Measurements from ENCODE around the gene LYPD5.
"Not testable (repeated sequence)": the region's sequence is repeated elsewhere in the genome, so short reads cannot be mapped to it uniquely, and the experiment has no call there.

Gene LYPD5

DNA sequence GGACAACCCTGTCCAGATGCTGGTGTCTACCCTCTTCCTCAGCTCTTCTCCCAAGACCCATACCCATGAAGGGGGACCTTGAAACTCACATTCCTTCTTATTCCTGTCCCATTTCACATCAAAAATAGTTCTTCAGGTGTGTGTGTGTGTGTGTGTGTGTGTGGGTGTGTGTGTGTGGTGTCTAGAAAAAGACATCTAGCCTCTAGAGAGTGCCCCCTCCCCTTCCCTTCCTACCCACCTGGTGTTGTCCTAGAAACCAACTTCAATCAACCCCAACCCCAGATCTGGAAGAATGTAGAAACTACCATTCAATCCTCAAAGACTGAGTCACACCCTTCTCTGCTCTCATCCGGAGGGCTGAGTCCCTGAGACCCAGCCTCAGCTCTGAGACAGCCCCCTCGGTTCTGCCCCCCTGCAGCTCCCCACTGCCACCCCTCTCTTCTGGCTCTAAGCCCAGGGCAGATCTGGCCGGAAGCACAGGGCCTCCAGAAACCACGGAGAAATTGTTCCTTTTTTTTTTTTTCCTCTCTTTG lies 25.0 kb downstream of the LYPD5 start:
- Histone ChIP-seq H3F3A (ENCODE audit: insufficient read depth, low read length) (no peaks in the 10 kb centered on the region), H3K4me2 (ENCODE audit: low read length) (peak overlapping the region; percentile 85), H3K4me3 (ENCODE audit: low read depth, low read length, poor library complexity, severe bottlenecking) (peak overlapping the region; percentile 37), H3K27me3 (ENCODE audit: insufficient read depth, low read length) (no peaks in the 10 kb centered on the region), H2AFZ (ENCODE audit: low read length) (no peak overlapping the region), H3K79me2 (ENCODE audit: insufficient read depth, low read length) (no peaks in the 10 kb centered on the region), H4K20me1 (ENCODE audit: insufficient read depth, low read length) (no peaks in the 10 kb centered on the region), H3K4me1 (ENCODE audit: insufficient read depth, low read length, severe bottlenecking) (peaks cover 59% of the 10 kb centered on the region), H3K36me3 (ENCODE audit: insufficient read depth, low read length) (peaks cover 16% of the 10 kb centered on the region; the same call in 1 of the 2 replicates), H3K27ac (ENCODE audit: low read depth, low read length, poor library complexity, severe bottlenecking) (peak overlapping the region; percentile 98), H3K9ac (ENCODE audit: low read length) (peak overlapping the region; percentile 14; the same call in 1 of the 2 replicates), H3K9me3 (ENCODE audit: low read length) (no peaks in the 10 kb centered on the region), H3K9me2 (ENCODE audit: low read depth, low read length) (no peaks in the 10 kb centered on the region)
- TF ChIP-seq, protein P1, sequence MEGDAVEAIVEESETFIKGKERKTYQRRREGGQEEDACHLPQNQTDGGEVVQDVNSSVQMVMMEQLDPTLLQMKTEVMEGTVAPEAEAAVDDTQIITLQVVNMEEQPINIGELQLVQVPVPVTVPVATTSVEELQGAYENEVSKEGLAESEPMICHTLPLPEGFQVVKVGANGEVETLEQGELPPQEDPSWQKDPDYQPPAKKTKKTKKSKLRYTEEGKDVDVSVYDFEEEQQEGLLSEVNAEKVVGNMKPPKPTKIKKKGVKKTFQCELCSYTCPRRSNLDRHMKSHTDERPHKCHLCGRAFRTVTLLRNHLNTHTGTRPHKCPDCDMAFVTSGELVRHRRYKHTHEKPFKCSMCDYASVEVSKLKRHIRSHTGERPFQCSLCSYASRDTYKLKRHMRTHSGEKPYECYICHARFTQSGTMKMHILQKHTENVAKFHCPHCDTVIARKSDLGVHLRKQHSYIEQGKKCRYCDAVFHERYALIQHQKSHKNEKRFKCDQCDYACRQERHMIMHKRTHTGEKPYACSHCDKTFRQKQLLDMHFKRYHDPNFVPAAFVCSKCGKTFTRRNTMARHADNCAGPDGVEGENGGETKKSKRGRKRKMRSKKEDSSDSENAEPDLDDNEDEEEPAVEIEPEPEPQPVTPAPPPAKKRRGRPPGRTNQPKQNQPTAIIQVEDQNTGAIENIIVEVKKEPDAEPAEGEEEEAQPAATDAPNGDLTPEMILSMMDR (IDR thresholded peaks at IDR 0.05; ENCODE audit: low read length), result no peak
- TF ChIP-seq EZH2 (IDR thresholded peaks at IDR 0.05; ENCODE audit: borderline replicate concordance, low read length), result no peak

DNA sequence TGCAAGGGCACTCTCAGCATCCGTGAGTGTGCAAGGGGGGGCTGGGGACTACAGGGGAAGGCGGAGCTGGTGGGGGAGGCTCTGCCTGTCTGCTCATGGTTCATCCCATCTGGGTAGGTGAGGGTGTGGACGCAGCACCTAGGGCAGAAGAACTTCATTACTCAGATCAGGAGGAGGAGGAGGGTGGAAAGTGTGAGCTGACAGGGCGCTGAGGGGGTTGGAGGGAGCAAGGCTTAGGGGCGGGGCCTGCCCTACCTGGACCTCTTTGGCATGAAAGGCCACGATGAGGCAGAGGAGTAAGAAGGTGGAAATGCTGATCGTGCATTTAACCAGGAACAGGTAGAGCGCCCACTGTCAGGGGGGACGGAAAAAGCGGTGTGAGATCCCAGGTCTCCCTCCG lies 26.0 kb downstream of the LYPD5 start:
- no peaks in the 10 kb centered on the region for H3K9me2 ChIP-seq (ENCODE audit: low read depth, low read length)
- H3K4me2 ChIP-seq (ENCODE audit: low read length), result peak overlapping the region; percentile 85; the same call in 1 of the 2 replicates
- peak overlapping the region; percentile 98 for H3K27ac ChIP-seq (ENCODE audit: low read depth, low read length, poor library complexity, severe bottlenecking)
- no peaks in the 10 kb centered on the region for H3K9me3 ChIP-seq (ENCODE audit: low read length)
- no peaks in the 10 kb centered on the region for H3F3A ChIP-seq (ENCODE audit: insufficient read depth, low read length)
- H3K79me2 ChIP-seq (ENCODE audit: insufficient read depth, low read length), result no peaks in the 10 kb centered on the region
- peaks cover 49% of the 10 kb centered on the region for H3K4me1 ChIP-seq (ENCODE audit: insufficient read depth, low read length, severe bottlenecking)
- no peak overlapping the region for H2AFZ ChIP-seq (ENCODE audit: low read length)
- no peak overlapping the region for H3K4me3 ChIP-seq (ENCODE audit: low read depth, low read length, poor library complexity, severe bottlenecking)
- H4K20me1 ChIP-seq (ENCODE audit: insufficient read depth, low read length), result no peaks in the 10 kb centered on the region
- H3K36me3 ChIP-seq (ENCODE audit: insufficient read depth, low read length), result peaks cover 23% of the 10 kb centered on the region; the same call in 1 of the 2 replicates
- no peaks in the 10 kb centered on the region for H3K27me3 ChIP-seq (ENCODE audit: insufficient read depth, low read length)
- H3K9ac ChIP-seq (ENCODE audit: low read length), result no peak overlapping the region
- TF ChIP-seq, protein P1 (IDR thresholded peaks at IDR 0.05; ENCODE audit: low read length), result no peak
- TF ChIP-seq EZH2 (IDR thresholded peaks at IDR 0.05; ENCODE audit: borderline replicate concordance, low read length), result no peak

DNA sequence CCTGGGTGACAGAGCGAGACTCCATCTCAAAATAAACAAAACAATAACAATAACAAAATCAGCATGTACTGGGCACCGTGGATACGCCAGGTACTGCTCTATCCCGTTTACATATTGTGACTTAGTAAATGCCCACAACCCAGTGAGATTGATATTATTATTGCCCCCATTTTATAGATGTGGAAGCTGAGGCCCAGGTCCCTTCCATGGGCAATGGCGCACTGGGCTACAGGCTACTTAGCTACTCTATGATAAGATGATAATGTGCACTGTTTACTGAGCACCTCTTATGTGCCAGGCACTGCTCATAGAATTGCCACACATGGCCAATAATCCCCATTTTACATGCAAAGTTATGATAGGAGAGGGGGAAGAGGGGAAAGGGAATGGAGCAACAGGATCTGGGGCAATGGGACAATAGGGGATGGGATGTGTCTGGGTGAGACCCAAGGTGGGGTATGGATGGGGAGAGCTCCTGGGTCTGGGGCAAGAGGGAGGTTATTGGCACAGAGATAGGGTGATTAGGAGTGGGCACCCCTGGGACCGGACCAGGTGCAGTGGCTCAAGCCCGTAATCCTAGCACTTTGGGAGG lies 26.9 kb downstream of the LYPD5 start:
- Histone ChIP-seq H3K4me3 (ENCODE audit: low read depth, low read length, poor library complexity, severe bottlenecking) (no peak overlapping the region), H4K20me1 (ENCODE audit: insufficient read depth, low read length) (no peaks in the 10 kb centered on the region), H3F3A (ENCODE audit: insufficient read depth, low read length) (no peaks in the 10 kb centered on the region), H3K27ac (ENCODE audit: low read depth, low read length, poor library complexity, severe bottlenecking) (no peak overlapping the region), H3K9ac (ENCODE audit: low read length) (no peak overlapping the region), H3K4me1 (ENCODE audit: insufficient read depth, low read length, severe bottlenecking) (peaks cover 42% of the 10 kb centered on the region), H3K9me2 (ENCODE audit: low read depth, low read length) (no peaks in the 10 kb centered on the region), H3K27me3 (ENCODE audit: insufficient read depth, low read length) (no peaks in the 10 kb centered on the region), H3K36me3 (ENCODE audit: insufficient read depth, low read length) (peaks cover 25% of the 10 kb centered on the region; the same call in 1 of the 2 replicates), H3K4me2 (ENCODE audit: low read length) (no peak overlapping the region), H2AFZ (ENCODE audit: low read length) (no peak overlapping the region), H3K9me3 (ENCODE audit: low read length) (no peaks in the 10 kb centered on the region), H3K79me2 (ENCODE audit: insufficient read depth, low read length) (no peaks in the 10 kb centered on the region)
- TF ChIP-seq, protein P1 (IDR thresholded peaks at IDR 0.05; ENCODE audit: low read length), result no peak
- TF ChIP-seq EZH2 (IDR thresholded peaks at IDR 0.05; ENCODE audit: borderline replicate concordance, low read length), result no peak

DNA sequence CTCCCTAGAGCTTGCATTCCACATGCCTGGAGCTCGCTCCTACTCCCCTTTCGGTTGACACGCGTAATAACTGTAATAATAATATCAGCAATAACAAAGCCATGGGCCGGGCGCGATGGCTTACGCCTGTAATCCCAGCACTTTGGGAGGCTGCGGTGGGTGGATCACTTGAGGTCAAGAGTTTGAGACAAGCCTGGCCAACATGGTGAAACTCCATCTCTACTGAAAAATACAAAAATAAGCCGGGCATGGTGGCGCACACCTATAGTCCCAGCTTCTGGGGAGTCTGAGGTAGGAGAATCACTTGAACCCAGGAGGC lies 27.3 kb downstream of the LYPD5 start:
- not testable (repeated sequence) for H3K79me2 ChIP-seq (ENCODE audit: insufficient read depth, low read length); H3K4me3 ChIP-seq (ENCODE audit: low read depth, low read length, poor library complexity, severe bottlenecking); H4K20me1 ChIP-seq (ENCODE audit: insufficient read depth, low read length); H2AFZ ChIP-seq (ENCODE audit: low read length); H3K9ac ChIP-seq (ENCODE audit: low read length); H3K4me2 ChIP-seq (ENCODE audit: low read length); H3K27ac ChIP-seq (ENCODE audit: low read depth, low read length, poor library complexity, severe bottlenecking); H3K27me3 ChIP-seq (ENCODE audit: insufficient read depth, low read length); H3K9me3 ChIP-seq (ENCODE audit: low read length); H3F3A ChIP-seq (ENCODE audit: insufficient read depth, low read length); H3K9me2 ChIP-seq (ENCODE audit: low read depth, low read length)
- H3K4me1 ChIP-seq (ENCODE audit: insufficient read depth, low read length, severe bottlenecking), result peaks cover 39% of the 10 kb centered on the region
- peaks cover 29% of the 10 kb centered on the region; the same call in 1 of the 2 replicates for H3K36me3 ChIP-seq (ENCODE audit: insufficient read depth, low read length)
